Right atrium auricular region (tissue), 2 donors: Measurements from ENCODE around the gene NEK5. TPM values are rescaled to one million over a fixed set of nuclear protein-coding genes. Genes with fewer than 3 reads are reported as not detected.
A peak's percentile ranks its signal among the peaks of the same experiment; 100 is the strongest.

Source experiments
- DNase-seq: peaks from one replicate; pipeline ENCODE4 v3.0.0-alpha.2; 2019; ENCODE audit warnings: low spot score
- H3K27ac ChIP-seq, 2 donors: fragments of 200-600 bp; sonication (generic); 1 replicate in 1 of 2; 2 replicates in 1 of 2; pipeline ENCODE4 v1.5.1; 2016 to 2019
- H3K27me3 ChIP-seq, 2 donors: fragments of 200-600 bp; sonication (generic); one replicate each; pipeline versions ENCODE4 v1.5.1 to v1.6.0; 2017 to 2019
- H3K36me3 ChIP-seq: fragments of 200-600 bp; sonication (generic); one replicate; pipeline ENCODE4 v1.5.1; 2016
- H3K4me1 ChIP-seq, 2 donors: fragments of 200-600 bp; sonication (generic); one replicate each; pipeline versions ENCODE4 v1.5.1 to v1.6.0; 2017 to 2019
- H3K4me3 ChIP-seq, 2 donors: fragments of 200-600 bp; sonication (generic); 1 replicate in 1 of 2; 2 replicates in 1 of 2; pipeline ENCODE4 v1.5.1; 2017 to 2019; ENCODE audit warnings: mild to moderate bottlenecking in 1 of 2, moderate library complexity in 1 of 2
- H3K9me3 ChIP-seq, 2 donors: fragments of 200-600 bp; sonication (generic); one replicate each; pipeline ENCODE4 v1.5.1; 2019
- CTCF ChIP-seq, 2 donors: fragments of 200-600 bp; sonication (generic); IDR thresholded peaks; one replicate each; pipeline ENCODE4 v1.5.1; 2019; ENCODE audit warnings: antibody characterized with exemption in 2 of 2
- total RNA-seq, 2 donors: library from RNA; depleted of rRNA; stranded (reverse); fragments of >200 nt; gene quantifications; one replicate each; pipeline ENCODE4 v1.1.0, GENCODE V29; 2016

Gene NEK5
- total RNA-seq, 2 donors from 2014 or later, result 0.55 to 1.1 TPM

GRCh38 chr13:52160053-52160452, 31.2 kb upstream of the NEK5 start:
- TF ChIP-seq CTCF (IDR thresholded peaks at IDR 0.05), result no peak
- Histone ChIP-seq H3K9me3 (no peaks in the 10 kb centered on the region), H3K4me1 (peaks cover 0 to 31% of the 10 kb centered on the region in 2 donors), H3K4me3 (peak overlapping the region in 1 of 2 donors; percentile 82), H3K27me3 (no peaks in the 10 kb centered on the region), H3K27ac (peak overlapping the region; percentile 82 to 89), H3K36me3 (no peaks in the 10 kb centered on the region)
- DNase-seq, result no peak

- Histone ChIP-seq H3K4me3 (peak within 1 kb of the TSS; percentile 64 to 82), H3K27me3 (no peaks in the 10 kb centered on the region), H3K27ac (peak within 1 kb of the TSS; percentile 82 to 89), H3K9me3 (no peaks in the 10 kb centered on the region), H3K36me3 (no peaks in the 10 kb centered on the region), H3K4me1 (peaks cover 0 to 31% of the 10 kb centered on the region in 2 donors)
- TF ChIP-seq CTCF (IDR thresholded peaks at IDR 0.05), result no peak
- DNase-seq, result peak; percentile 82
These were observed 30.5 kb upstream of the NEK5 start, which contains the start of gene NEK3 for GRCh38 chr13:52159159-52159982. Gene NEK3, minus strand, starts transcription at chr13:52159597. Its CDS starts 3,406 bp downstream, at chr13:52156191.

- H3K9me3 ChIP-seq, result no peaks in the 10 kb centered on the region
- peak overlapping the region; percentile 82 to 89 for H3K27ac ChIP-seq
- TF ChIP-seq CTCF (IDR thresholded peaks at IDR 0.05), result no peak
- no peaks in the 10 kb centered on the region for H3K36me3 ChIP-seq
- peaks cover 0 to 31% of the 10 kb centered on the region in 2 donors for H3K4me1 ChIP-seq
- H3K4me3 ChIP-seq, result peak overlapping the region; percentile 64 to 82
- peak; percentile 70 for DNase-seq
- H3K27me3 ChIP-seq, result no peaks in the 10 kb centered on the region
These were observed 29.8 kb upstream of the NEK5 start for GRCh38 chr13:52158629-52159158.

GRCh38 chr13:52156724-52157261, 27.9 kb upstream of the NEK5 start:
- H3K36me3 ChIP-seq, result peaks cover 2% of the 10 kb centered on the region
- DNase-seq, result no peak
- TF ChIP-seq CTCF (IDR thresholded peaks at IDR 0.05), result no peak
- H3K9me3 ChIP-seq, result no peaks in the 10 kb centered on the region
- H3K4me1 ChIP-seq, result peaks cover 0 to 23% of the 10 kb centered on the region in 2 donors
- H3K27ac ChIP-seq, result no peak overlapping the region
- no peak overlapping the region for H3K4me3 ChIP-seq
- H3K27me3 ChIP-seq, result no peaks in the 10 kb centered on the region

- no peak overlapping the region for H3K27ac ChIP-seq
- no peaks in the 10 kb centered on the region for H3K9me3 ChIP-seq
- no peak for TF ChIP-seq CTCF (IDR thresholded peaks at IDR 0.05)
- peaks cover 17% of the 10 kb centered on the region for H3K36me3 ChIP-seq
- no peak overlapping the region for H3K4me3 ChIP-seq
- DNase-seq, result no peak
- peaks cover 0 to 13% of the 10 kb centered on the region in 2 donors for H3K4me1 ChIP-seq
- H3K27me3 ChIP-seq, result no peaks in the 10 kb centered on the region
These were observed 26.3 kb upstream of the NEK5 start for GRCh38 chr13:52155177-52155576.
